ENCODE data around the gene CEACAM19.

DNA sequence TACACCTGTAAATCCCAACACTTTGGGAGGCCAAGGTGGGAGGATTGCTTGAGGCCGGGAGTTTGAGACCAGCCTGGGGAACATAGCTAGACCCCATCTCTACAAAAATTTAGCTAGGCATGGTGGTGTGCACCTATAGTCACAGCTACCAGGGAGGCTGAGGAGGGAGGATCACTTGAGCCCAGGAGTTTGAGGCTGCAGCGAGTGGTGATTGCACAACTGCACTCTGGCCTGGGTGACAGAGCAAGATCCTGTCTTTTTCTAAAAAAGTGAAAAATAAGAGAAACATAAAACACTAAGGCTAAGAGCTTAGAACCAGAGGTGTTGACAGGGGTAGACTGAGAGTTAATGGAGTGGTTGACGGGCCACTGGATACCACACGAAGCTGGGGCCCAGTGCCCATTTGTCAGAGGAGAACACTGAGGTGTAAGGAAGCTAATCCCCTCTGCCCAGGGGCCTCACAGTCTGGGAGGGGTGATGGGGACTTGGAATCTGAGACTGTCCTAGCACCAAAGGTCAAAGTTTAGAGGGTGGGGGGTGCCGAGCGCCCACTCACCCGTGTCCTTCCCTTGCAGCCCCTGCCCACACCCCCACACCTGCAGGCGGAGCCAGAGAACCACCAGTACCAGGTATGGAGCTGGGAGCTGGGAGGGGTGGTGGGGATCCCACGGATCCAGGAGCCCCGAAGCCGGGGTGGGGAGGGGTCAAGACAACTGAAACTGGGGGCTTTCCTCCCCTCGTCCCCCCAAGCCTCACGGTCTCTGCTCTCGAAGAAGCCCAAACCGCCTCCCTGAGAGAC lies 10.9 kb downstream of the CEACAM19 start:
- TF ChIP-seq, protein P1, sequence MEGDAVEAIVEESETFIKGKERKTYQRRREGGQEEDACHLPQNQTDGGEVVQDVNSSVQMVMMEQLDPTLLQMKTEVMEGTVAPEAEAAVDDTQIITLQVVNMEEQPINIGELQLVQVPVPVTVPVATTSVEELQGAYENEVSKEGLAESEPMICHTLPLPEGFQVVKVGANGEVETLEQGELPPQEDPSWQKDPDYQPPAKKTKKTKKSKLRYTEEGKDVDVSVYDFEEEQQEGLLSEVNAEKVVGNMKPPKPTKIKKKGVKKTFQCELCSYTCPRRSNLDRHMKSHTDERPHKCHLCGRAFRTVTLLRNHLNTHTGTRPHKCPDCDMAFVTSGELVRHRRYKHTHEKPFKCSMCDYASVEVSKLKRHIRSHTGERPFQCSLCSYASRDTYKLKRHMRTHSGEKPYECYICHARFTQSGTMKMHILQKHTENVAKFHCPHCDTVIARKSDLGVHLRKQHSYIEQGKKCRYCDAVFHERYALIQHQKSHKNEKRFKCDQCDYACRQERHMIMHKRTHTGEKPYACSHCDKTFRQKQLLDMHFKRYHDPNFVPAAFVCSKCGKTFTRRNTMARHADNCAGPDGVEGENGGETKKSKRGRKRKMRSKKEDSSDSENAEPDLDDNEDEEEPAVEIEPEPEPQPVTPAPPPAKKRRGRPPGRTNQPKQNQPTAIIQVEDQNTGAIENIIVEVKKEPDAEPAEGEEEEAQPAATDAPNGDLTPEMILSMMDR (IDR thresholded peaks at IDR 0.05; ENCODE audit: extremely low read depth in 1 of 2, insufficient read depth in 1 of 2, low read depth in 1 of 2, low read length in 2 of 2), result no peak
- TF ChIP-seq POLR2AphosphoS5 (IDR thresholded peaks at IDR 0.05; ENCODE audit: insufficient read depth, low read depth, low read length) (no peak), POLR2A (IDR thresholded peaks at IDR 0.05; ENCODE audit: low read depth, low read length) (no peak), EZH2 (IDR thresholded peaks at IDR 0.05; ENCODE audit: borderline replicate concordance, low read depth, low read length, severe bottlenecking) (no peak), GATA2 (IDR thresholded peaks at IDR 0.05; ENCODE audit: insufficient read depth, insufficient read length, low read depth, low read length) (no peak), FOS (IDR thresholded peaks at IDR 0.05; ENCODE audit: borderline replicate concordance, insufficient read depth, low read length) (no peak), JUN (IDR thresholded peaks at IDR 0.05; ENCODE audit: borderline replicate concordance, insufficient read depth, insufficient read length, low read depth) (no peak), MYC (IDR thresholded peaks at IDR 0.05; ENCODE audit: low read depth, low read length) (no peak)
- TF ChIP-seq, protein P2, sequence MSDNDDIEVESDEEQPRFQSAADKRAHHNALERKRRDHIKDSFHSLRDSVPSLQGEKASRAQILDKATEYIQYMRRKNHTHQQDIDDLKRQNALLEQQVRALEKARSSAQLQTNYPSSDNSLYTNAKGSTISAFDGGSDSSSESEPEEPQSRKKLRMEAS (IDR thresholded peaks at IDR 0.05; ENCODE audit: insufficient read depth, insufficient read length), result no peak
